ENCODE measurements around the gene TMEM108. TPM values are rescaled to one million over a fixed set of nuclear protein-coding genes. Genes with fewer than 3 reads are reported as not detected.

The TMEM108 gene
- total RNA-seq (2013), result not detected
- not detected for polyA plus RNA-seq
- under 0.01 TPM in 1 of 2 replicates, not detected in the other for polyA minus RNA-seq
- total RNA-seq, result 0 to 3.5 (median 0.12) reads per million in 11 experiments

DNA sequence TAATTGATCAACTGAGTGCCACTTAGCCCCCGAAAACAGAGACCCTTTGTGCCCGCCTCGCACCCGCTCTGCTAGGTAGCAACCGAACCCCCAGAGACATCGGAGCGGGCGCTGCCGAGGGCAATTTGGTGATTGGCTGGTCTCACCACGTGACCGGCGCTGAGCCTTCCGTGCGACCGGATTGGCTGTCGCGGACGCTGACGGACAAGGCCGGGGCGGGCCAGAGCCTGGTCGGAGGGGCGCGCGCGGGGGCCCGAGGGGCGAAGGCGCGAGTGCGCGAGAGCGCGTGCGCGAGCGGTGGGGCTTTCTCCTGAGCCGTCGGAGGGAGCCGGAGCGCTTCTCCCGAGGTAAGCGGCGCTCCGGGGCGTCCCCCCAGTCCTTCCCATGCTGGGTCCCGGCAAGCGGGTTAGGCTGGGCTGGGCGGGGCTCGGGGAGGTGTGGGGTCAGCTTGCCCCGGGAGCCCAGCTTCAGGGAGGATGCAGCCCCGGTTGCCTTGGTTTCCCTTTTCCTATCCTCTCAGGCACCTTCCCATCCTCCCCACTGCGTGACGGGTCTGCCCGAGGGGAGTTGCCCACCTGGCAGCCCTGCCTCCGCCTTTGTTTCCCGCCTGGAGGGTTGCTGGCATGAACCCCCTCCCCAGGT, at the start of gene TMEM108:
TSS of gene TMEM108 (plus strand) at position 303 of the 642 bp plus-strand sequence.
- Mint-ChIP-seq H3K27ac (no peak within 1 kb of the TSS), H3K9me3 (peaks cover 0 to 8% (median 5%) of the 10 kb centered on the region in 7 donors), H3K36me3 (no peaks in the 10 kb centered on the region), H3K4me3 (peak within 1 kb of the TSS; percentile 61 to 89), H3K27me3 (ENCODE audit: low read depth in 3 of 3) (peaks cover 39 to 64% (median 44%) of the 10 kb centered on the region in 3 donors), H3K4me1 (peaks cover 10% of the 10 kb centered on the region)
- H3K9me3 ChIP-seq (replicated peaks in 1 of 2; ENCODE audit: control insufficient read depth in 1 of 2, insufficient read depth in 1 of 2, low read length in 2 of 2), result peaks cover 0 to 20% of the 10 kb centered on the region in 2 donors
- no peaks in the 10 kb centered on the region for H4K20me1 ChIP-seq (ENCODE audit: insufficient read depth, low read length)
- TF ChIP-seq, protein P1, sequence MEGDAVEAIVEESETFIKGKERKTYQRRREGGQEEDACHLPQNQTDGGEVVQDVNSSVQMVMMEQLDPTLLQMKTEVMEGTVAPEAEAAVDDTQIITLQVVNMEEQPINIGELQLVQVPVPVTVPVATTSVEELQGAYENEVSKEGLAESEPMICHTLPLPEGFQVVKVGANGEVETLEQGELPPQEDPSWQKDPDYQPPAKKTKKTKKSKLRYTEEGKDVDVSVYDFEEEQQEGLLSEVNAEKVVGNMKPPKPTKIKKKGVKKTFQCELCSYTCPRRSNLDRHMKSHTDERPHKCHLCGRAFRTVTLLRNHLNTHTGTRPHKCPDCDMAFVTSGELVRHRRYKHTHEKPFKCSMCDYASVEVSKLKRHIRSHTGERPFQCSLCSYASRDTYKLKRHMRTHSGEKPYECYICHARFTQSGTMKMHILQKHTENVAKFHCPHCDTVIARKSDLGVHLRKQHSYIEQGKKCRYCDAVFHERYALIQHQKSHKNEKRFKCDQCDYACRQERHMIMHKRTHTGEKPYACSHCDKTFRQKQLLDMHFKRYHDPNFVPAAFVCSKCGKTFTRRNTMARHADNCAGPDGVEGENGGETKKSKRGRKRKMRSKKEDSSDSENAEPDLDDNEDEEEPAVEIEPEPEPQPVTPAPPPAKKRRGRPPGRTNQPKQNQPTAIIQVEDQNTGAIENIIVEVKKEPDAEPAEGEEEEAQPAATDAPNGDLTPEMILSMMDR (IDR thresholded peaks at IDR 0.05), result no peak
- peaks cover 10% of the 10 kb centered on the region in 2 donors for H3K4me1 ChIP-seq (ENCODE audit: control insufficient read depth in 1 of 2, insufficient read depth in 2 of 2, low read length in 2 of 2)
- intact Hi-C loops (cut with micrococcal nuclease), result no loop called here
- H2AFZ ChIP-seq (ENCODE audit: insufficient read depth, low read depth, low read length, poor library complexity, severe bottlenecking), result peak within 1 kb of the TSS; percentile 75
- peaks cover 34 to 59% of the 10 kb centered on the region in 2 donors for H3K27me3 ChIP-seq (ENCODE audit: control insufficient read depth in 2 of 2, insufficient read depth in 2 of 2, low read length in 2 of 2)
- peak in 1 of 3 donors; percentile 8 for DNase-seq
- H3K4me3 ChIP-seq (replicated peaks in 1 of 3; ENCODE audit: low read depth in 2 of 3, low read length in 3 of 3), result peak within 1 kb of the TSS; percentile 2 to 67 (median 30)
- no peaks in the 10 kb centered on the region for H3K79me2 ChIP-seq (ENCODE audit: insufficient read depth, low read length)
- H3K4me2 ChIP-seq (replicated peaks; ENCODE audit: extremely low read depth, low read length, poor library complexity, severe bottlenecking), result peak within 1 kb of the TSS; percentile 71
- WGBS (ENCODE audit: insufficient coverage), result under 1% methylated on average over 46 of the region's 57 CpGs
- no peak within 1 kb of the TSS for H3K27ac ChIP-seq (ENCODE audit: low read depth in 1 of 2, low read length in 2 of 2)
- no peaks in the 10 kb centered on the region for H3K36me3 ChIP-seq (replicated peaks in 1 of 2; ENCODE audit: control insufficient read depth in 1 of 2, insufficient read depth in 2 of 2, low read length in 2 of 2)
- no peak within 1 kb of the TSS for H3K9ac ChIP-seq (ENCODE audit: insufficient read depth, low read length, poor library complexity, severe bottlenecking)

DNA sequence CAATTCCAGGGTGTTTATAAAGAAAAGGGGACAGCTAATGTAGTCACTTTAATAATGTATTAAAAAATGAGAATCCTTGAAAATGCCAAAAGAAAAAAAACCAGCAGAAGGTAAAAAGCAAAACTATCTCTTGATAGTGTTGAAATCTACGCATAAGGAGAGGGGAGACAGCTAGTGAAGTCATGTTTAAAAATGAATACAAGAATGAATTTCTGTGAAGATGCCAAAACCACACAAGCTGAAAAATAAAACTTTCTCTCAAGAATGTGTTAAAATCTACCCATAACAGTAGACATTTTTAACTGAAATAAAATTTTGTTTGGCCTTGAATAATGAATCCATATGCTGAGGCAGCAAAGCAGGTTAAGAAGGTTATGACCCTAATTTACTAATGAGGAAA, 42.2 kb upstream of the TMEM108 start:
- intact Hi-C loops (cut with micrococcal nuclease), result no loop called here
- Histone ChIP-seq H3K9ac (ENCODE audit: insufficient read depth, low read length, poor library complexity, severe bottlenecking) (no peak overlapping the region), H3K4me3 (replicated peaks in 1 of 3; ENCODE audit: low read depth in 2 of 3, low read length in 3 of 3) (no peak overlapping the region), H4K20me1 (ENCODE audit: insufficient read depth, low read length) (no peaks in the 10 kb centered on the region), H3K4me1 (ENCODE audit: control insufficient read depth in 1 of 2, insufficient read depth in 2 of 2, low read length in 2 of 2) (no peaks in the 10 kb centered on the region), H3K4me2 (replicated peaks; ENCODE audit: extremely low read depth, low read length, poor library complexity, severe bottlenecking) (no peak overlapping the region), H3K9me3 (replicated peaks in 1 of 2; ENCODE audit: control insufficient read depth in 1 of 2, insufficient read depth in 1 of 2, low read length in 2 of 2) (no peaks in the 10 kb centered on the region), H3K27ac (ENCODE audit: low read depth in 1 of 2, low read length in 2 of 2) (no peak overlapping the region), H3K27me3 (ENCODE audit: control insufficient read depth in 2 of 2, insufficient read depth in 2 of 2, low read length in 2 of 2) (no peaks in the 10 kb centered on the region), H3K79me2 (ENCODE audit: insufficient read depth, low read length) (no peaks in the 10 kb centered on the region), H2AFZ (ENCODE audit: insufficient read depth, low read depth, low read length, poor library complexity, severe bottlenecking) (no peak overlapping the region), H3K36me3 (replicated peaks in 1 of 2; ENCODE audit: control insufficient read depth in 1 of 2, insufficient read depth in 2 of 2, low read length in 2 of 2) (no peaks in the 10 kb centered on the region)
- Mint-ChIP-seq H3K36me3 (no peaks in the 10 kb centered on the region), H3K27ac (no peak overlapping the region), H3K4me1 (no peaks in the 10 kb centered on the region), H3K27me3 (ENCODE audit: low read depth in 3 of 3) (no peaks in the 10 kb centered on the region), H3K9me3 (peaks cover 0 to 2% (median 0%) of the 10 kb centered on the region in 7 donors), H3K4me3 (no peak overlapping the region)
- WGBS (ENCODE audit: insufficient coverage), result no CpG with 5 or more reads among the region's 1 CpG
- TF ChIP-seq, protein P1 (IDR thresholded peaks at IDR 0.05), result no peak
- DNase-seq, result no peak

Measured in CD14-positive monocyte (primary cell).